Activated T-cell treated with anti-CD3 and anti-CD28 coated beads for 48 hours (primary cell): Measurements from ENCODE around the gene ESR1.

ENCODE experiments used
- DNase-seq: peaks from one replicate; pipeline ENCODE4 v3.0.0-alpha.2; 2020; ENCODE audit warnings: low read depth

ESR1 gene

GRCh38 chr6:151807513-151808370, at the start of gene ESR1:
Gene ESR1, plus strand, starts transcription at chr6:151807682. Its CDS starts 231 bp downstream, at chr6:151807913.
- no peak for DNase-seq

- DNase-seq, result no peak
These were observed 47.0 kb upstream of the ESR1 start for GRCh38 chr6:151760486-151760885.

DNA sequence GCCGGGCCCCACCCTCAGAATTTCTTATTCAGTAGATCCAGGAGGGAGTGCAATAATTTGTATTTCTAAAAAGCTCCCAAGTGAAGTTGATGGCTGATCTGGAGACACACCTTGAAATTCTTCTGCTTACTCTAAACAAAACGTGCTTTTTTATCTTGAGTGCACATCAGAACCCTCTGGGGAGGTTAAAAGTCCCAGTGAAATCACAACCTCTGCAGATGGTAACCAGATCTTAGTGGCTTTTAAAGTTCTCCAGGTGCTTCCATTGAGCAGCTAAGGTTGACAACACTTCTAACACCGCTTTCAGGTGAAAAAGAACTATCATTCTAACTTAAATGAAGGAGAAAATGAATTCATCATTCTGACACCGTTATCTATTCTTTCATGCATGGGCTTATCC, 45.6 kb upstream of the ESR1 start:
- DNase-seq, result no peak

DNA sequence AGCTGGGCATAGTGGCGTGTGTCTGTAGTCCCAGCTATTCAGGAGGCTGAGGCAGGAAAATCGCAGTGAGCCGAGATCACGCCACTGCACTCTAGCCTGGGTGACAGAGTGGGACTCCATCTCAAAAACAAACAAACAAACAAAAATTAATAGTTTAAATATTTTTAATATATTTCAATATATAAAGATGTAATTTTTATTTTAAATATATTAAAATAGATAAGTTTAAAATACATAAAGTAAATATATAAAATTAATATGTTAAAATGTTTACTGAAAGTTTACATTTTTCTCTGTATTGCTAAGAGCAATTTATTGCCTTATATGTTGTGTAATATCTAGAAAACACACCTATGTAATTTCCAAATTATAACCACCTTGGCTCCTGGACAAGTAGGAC, 44.7 kb upstream of the ESR1 start:
- no peak for DNase-seq

- no peak for DNase-seq
These were observed 44.2 kb upstream of the ESR1 start for GRCh38 chr6:151763303-151763702.

- DNase-seq, result peak; percentile 33
These were observed 43.4 kb upstream of the ESR1 start for GRCh38 chr6:151763938-151764680.

- DNase-seq, result no peak
These were observed 42.0 kb upstream of the ESR1 start for GRCh38 chr6:151765444-151765886.

GRCh38 chr6:151772446-151772845, 35.0 kb upstream of the ESR1 start:
- DNase-seq, result no peak

DNA sequence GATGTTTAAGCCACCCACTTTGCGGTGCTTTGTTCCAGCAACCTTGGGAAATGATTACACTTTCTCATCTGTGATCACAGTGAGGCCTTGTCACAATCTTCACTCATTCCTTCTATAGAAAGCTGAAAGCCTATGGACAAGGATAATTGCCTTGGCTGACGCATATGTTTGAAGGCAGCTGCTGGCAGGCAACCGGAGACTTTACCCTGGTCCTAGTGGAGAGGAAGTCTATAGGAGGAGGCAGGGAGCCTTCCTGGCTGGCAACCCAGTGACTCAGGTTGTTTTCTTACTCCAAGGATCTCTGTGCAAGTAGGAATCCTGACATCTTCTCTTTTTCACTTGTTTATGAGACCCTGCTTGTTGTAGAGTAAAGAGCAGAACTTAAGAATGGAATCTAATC, 34.1 kb upstream of the ESR1 start:
- no peak for DNase-seq

GRCh38 chr6:151782560-151782959, 24.9 kb upstream of the ESR1 start:
- no peak for DNase-seq

DNA sequence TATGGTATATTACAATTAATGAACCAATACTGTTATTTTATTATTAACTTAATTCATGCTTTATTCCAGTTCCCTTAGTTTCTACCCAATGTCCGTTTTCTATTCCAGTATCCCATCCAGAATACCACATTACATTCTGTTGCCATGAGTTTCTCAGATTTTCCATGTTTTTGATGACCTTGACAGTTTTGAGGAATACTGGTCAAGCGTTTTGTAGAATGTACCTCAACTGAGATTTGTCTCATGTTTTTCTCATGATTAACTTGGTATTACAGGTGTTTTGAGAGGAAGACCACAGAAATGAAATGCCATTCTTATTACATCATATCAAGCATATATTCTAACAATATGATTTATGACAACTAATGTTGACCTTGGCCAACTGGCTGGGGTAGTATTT, 23.8 kb upstream of the ESR1 start:
- DNase-seq, result no peak

DNA sequence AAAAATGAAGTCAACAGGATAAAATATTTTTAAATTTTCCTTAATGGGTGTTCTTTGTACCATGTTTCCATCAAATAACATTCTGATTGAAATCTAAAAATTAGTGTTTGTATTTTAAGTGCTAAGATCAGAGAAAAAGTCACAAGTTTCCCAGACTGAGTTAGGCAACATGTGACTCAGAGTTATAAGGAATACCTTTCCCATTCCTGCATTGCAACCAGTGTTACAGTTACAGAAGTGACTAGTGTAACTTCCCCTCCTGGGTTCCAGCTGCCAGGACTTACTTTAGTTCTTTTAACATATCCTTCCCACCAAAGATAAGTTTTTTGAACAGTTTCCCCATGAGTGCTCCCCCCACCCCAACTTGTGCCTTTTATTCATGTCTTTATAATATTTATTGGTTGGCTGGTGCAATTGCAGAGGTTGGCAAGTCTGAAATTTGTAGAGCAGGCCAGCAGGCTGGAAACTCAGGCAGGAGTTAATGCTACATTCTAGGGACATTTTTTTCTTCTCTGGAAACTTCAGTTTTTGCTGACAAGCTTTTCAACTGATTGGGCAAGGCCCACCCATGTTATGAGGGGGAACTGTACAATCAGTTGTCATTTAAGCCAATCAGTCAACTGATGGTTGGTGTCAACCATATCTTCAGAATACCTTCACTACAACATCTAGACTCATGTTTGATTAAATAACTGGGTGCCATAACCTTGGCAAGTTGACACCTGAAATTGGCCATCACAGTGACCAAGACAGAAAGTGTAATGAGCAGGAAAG, 22.9 kb upstream of the ESR1 start:
- no peak for DNase-seq

DNA sequence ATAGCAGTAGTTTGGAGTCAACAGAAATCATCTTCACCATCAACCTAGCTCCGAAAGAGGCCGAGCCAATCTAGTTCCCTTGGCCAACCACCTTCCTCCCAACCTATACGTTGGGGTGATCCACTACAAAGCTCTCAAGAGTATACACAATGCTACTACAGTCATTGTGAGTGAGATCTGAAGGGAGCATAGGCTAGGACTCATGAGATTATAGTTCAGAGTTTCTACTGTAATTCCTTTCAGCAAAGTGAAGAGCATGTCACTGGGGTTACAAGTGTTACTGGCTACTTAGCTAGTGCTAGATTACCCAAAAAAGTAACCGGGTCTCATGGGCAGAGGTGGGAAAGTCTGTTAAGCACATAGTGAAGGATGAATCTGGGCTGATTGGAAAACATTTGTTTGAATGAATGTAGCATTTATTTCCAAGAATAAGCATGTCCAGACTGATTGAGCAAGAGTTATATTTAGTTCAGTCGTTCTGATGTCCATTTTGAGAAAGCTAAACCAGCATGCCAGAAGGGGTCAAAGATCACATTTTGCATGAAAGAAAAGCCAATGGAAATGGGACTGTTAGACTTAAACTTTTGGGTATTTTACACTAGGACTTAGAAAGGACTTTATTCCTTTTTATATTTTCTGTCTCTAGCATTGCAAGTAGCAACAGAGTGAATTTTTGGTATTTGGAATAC, 10.5 kb upstream of the ESR1 start:
- DNase-seq, result no peak

- no peak for DNase-seq
These were observed 3.7 kb upstream of the ESR1 start for GRCh38 chr6:151803743-151804142.

GRCh38 chr6:151804585-151805285, 2.7 kb upstream of the ESR1 start:
- DNase-seq, result no peak

- no peak for DNase-seq
These were observed 2.1 kb upstream of the ESR1 start for GRCh38 chr6:151805286-151805840.

GRCh38 chr6:151806757-151807512, 547 bp upstream of the ESR1 start:
- DNase-seq, result no peak

DNA sequence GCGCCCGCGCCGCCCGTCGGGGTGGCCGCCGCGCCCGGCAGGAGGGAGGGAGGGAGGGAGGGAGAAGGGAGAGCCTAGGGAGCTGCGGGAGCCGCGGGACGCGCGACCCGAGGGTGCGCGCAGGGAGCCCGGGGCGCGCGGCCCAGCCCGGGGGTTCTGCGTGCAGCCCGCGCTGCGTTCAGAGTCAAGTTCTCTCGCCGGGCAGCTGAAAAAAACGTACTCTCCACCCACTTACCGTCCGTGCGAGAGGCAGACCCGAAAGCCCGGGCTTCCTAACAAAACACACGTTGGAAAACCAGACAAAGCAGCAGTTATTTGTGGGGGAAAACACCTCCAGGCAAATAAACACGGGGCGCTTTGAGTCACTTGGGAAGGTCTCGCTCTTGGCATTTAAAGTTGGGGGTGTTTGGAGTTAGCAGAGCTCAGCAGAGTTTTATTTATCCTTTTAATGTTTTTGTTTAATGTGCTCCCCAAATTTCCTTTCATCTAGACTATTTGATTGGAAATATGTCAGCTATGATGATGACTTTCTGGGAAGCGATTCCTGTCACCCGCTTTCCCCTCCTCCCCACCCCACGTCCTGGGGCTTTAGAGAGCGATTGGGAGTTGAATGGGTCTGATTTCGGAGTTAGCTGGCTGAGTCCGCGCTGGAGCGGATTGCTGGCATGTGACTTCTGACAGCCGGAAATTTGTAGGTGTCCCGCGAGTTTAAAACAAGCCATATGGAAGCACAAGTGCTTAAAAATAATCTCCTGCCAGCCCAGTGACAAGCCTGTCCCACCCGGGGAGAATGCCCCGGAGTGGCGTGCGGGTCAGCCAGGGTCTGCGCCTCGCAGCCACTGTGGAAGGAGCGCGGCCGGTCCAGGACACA, 1.1 kb downstream of the ESR1 start:
- no peak for DNase-seq

GRCh38 chr6:151811081-151811480, 3.6 kb downstream of the ESR1 start:
- no peak for DNase-seq
